AG10803 (cell line): ENCODE results near the gene RIPOR3.
A peak's percentile ranks its signal among the peaks of the same experiment; 100 is the strongest.

ENCODE experiments used
- DNase-seq: peaks from one replicate; pipeline ENCODE4 v3.0.0; 2010; ENCODE audit warnings: low read depth
- H3K4me3 ChIP-seq: 2 replicates; pipeline ENCODE4 v1.5.1; 2011; ENCODE audit warnings: mild to moderate bottlenecking, low read length, control low read depth
- CTCF ChIP-seq: conservative IDR thresholded peaks from 2 replicates; pipeline ENCODE4 v1.5.1; 2011; ENCODE audit warnings: mild to moderate bottlenecking, low read length, control low read depth, inconsistent platforms

Gene RIPOR3

GRCh38 chr20:50618537-50618936, 72.8 kb downstream of the RIPOR3 start:
- no peak overlapping the region for H3K4me3 ChIP-seq
- DNase-seq: no peak
- no peak for TF ChIP-seq CTCF

DNA sequence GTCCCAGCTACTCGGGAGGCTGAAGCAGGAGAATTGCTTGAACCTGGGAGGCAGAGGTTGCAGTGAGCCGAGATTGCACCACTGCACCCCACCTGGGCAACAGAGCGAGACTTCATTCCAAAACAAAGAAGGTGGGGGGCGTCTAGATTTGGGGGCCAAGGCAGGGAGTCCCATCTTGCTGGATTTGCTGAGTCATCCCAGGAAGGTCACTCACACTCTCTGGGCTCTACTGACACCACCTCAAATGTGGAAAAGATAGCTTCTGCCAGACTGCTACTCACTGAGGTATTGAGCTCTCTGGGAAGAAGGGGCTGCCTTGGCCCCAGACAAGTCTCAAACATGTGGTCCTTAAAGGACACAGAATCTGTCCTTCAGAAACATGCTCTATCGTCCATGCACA, 74.3 kb downstream of the RIPOR3 start:
- H3K4me3 ChIP-seq: no peak overlapping the region
- no peak for TF ChIP-seq CTCF
- DNase-seq: no peak

- DNase-seq: no peak
- H3K4me3 ChIP-seq: no peak overlapping the region
- no peak for TF ChIP-seq CTCF
Observed at GRCh38 chr20:50615407-50615806, 75.9 kb downstream of the RIPOR3 start.

DNA sequence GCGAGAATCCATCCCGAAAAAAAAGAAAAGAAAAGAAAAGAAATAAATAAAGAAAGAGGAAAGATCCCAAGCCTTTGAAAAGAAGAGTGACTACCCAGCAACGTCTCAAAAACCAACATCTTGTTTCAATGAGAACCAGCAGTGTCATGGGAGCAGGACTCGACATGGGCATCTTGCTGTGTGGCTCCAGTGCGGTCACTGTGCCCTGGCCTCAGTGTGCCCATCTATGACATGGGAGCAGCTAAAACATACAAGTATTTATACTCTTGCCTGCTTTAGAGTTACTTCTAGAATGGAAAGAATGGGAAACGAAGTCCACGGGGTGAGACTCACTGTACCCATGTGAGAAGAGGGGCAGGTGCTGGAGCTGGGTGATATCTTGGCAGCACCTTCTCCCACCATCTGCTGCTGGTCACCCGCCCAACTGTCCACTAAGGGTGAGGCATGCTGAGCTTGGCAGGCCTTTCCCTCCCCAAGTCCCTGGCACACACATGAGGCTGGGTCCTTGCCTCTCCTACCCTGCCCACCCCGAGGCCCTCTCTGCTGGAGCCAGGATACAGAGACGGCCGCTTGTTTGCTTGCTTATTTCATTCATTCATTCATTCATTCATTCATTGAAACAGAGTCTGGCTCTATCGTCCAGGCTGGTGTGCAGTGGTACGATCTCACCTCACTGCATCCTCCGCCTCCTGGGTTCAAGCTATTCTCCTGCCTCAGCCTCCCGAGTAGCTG, 77.7 kb downstream of the RIPOR3 start:
- TF ChIP-seq CTCF: no peak
- no peak for DNase-seq
- no peak overlapping the region for H3K4me3 ChIP-seq

- TF ChIP-seq CTCF: no peak
- no peak overlapping the region for H3K4me3 ChIP-seq
- peak; percentile 37 for DNase-seq
Observed at GRCh38 chr20:50611128-50611810, 80.1 kb downstream of the RIPOR3 start.

DNA sequence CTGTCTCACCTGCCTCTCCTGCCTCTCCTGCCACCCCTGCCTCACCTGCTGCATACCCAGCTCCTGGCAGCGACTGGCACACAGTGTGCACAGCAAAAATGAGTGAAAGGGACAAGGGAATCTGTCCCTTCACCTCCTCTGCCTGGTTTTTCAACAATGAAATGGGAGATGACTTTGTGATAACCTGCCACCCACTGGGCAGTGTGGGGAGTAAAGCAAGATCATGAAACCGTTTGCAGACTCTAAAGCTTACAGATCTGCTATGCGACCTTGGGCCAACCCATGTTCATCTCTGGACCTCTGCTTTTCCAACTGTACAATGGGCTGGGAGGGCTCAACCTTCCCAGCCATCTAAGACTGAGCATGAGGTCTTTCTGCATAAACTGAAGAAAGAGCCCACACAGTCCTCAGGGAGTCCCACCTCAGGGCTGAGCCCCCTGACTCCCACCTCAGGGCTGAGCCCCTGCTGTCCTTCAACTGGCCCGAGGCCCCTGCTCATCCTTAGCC, 81.1 kb downstream of the RIPOR3 start:
- DNase-seq: no peak
- TF ChIP-seq CTCF: peak; percentile 24
- H3K4me3 ChIP-seq: no peak overlapping the region

DNA sequence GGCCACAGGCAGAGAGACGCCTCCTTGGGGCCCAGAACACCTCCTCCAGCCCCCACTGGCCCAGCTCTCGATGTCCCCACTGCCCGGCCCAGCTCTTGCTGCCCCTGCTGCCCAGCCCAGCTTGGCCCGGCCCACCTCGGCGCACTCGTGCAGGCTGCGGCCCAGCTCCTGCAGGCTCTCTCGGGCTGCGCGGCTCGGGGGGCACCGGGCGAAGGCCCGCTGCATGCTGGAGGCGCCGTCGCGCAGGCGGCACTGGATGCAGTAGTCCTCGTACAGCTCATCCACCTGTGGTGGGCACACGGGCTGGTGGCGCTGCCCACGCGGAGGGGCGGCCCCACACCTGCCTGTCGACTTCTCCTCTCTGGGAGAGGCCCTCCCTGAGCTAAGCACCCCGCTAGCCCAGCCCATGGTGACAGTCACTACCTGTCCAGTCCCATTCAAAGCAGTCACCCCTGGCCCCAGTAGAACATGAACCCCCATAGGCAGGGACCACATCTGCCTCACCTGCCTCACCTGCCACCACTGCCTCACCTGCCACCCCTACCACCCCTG, 81.8 kb downstream of the RIPOR3 start:
- no peak overlapping the region for H3K4me3 ChIP-seq
- no peak for DNase-seq
- TF ChIP-seq CTCF: no peak
